OCI-LY1 (cell line): ENCODE data around the gene MCHR1.

Source experiments
- CTCF ChIP-seq: fragments of 200-600 bp; sonication (generic), shearing (Covaris generic); IDR thresholded peaks from 2 replicates; pipeline ENCODE4 v1.5.1; 2017; ENCODE audit warnings: mild to moderate bottlenecking, antibody characterized with exemption, low read length, moderate library complexity, mixed read lengths
- EZH2 ChIP-seq: fragments of 200-600 bp; sonication (generic), shearing (Covaris generic); IDR thresholded peaks from 2 replicates; pipeline ENCODE4 v1.8.0; 2017; ENCODE audit warnings: borderline replicate concordance, mixed run types, mild to moderate bottlenecking, antibody characterized with exemption, low read length, moderate library complexity, mixed read lengths

- TF ChIP-seq EZH2 = no peak
- no peak for TF ChIP-seq CTCF
Observed at GRCh38 chr22:40661671-40662070, 17.6 kb upstream of the MCHR1 start.
